CD4-positive, alpha-beta T cell treated with Interleukin-4 for 1 hour (primary cell): Measurements from ENCODE around the gene ATL3.
"Not testable (repeated sequence)": the region's sequence is repeated elsewhere in the genome, so short reads cannot be mapped to it uniquely, and the experiment has no call there.

ENCODE experiments used
- DNase-seq, 2 donors: peaks; one replicate each; pipeline ENCODE4 v3.0.0-alpha.2; 2020 to 2022

ATL3 gene

GRCh38 chr11:63619967-63620366, 51.2 kb downstream of the ATL3 start:
- DNase-seq: no peak

- DNase-seq: not testable (repeated sequence)
Observed at GRCh38 chr11:63617686-63618085, 53.5 kb downstream of the ATL3 start.

- no peak for DNase-seq
Observed at GRCh38 chr11:63616953-63617352, 54.2 kb downstream of the ATL3 start.

GRCh38 chr11:63614136-63614671, 57.0 kb downstream of the ATL3 start, which contains the start of gene PLAAT3:
TSS of gene PLAAT3 (minus strand) at chr11:63614433. CDS start at chr11:63614014, 419 bp downstream.
- peak in 1 of 2 donors; percentile 36 for DNase-seq

GRCh38 chr11:63613517-63614135, 57.5 kb downstream of the ATL3 start:
- peak; percentile 41 to 45 for DNase-seq

- no peak for DNase-seq
Observed at GRCh38 chr11:63612181-63612580, 59.0 kb downstream of the ATL3 start.

GRCh38 chr11:63611395-63611747, 59.8 kb downstream of the ATL3 start:
- no peak for DNase-seq

- no peak for DNase-seq
Observed at GRCh38 chr11:63610604-63611394, 60.4 kb downstream of the ATL3 start.

- DNase-seq: no peak
Observed at GRCh38 chr11:63609971-63610580, 61.1 kb downstream of the ATL3 start.

GRCh38 chr11:63609536-63609935, 61.6 kb downstream of the ATL3 start:
- DNase-seq: no peak

GRCh38 chr11:63608353-63609345, 62.5 kb downstream of the ATL3 start:
- DNase-seq: no peak

GRCh38 chr11:63603180-63603518, 68.0 kb downstream of the ATL3 start:
- DNase-seq: no peak

GRCh38 chr11:63602290-63603179, 68.6 kb downstream of the ATL3 start:
- DNase-seq: not testable (repeated sequence)

- DNase-seq: no peak
Observed at GRCh38 chr11:63599211-63600122, 71.7 kb downstream of the ATL3 start.

- no peak for DNase-seq
Observed at GRCh38 chr11:63598556-63598955, 72.6 kb downstream of the ATL3 start.

- no peak for DNase-seq
Observed at GRCh38 chr11:63595296-63595695, 75.9 kb downstream of the ATL3 start.

GRCh38 chr11:63592975-63593395, 78.2 kb downstream of the ATL3 start:
- DNase-seq: no peak

GRCh38 chr11:63590024-63590788, 81.0 kb downstream of the ATL3 start:
- no peak for DNase-seq

- no peak for DNase-seq
Observed at GRCh38 chr11:63589000-63589399, 82.2 kb downstream of the ATL3 start.
